ENCODE measurements around the gene PLEKHN1.

PLEKHN1 gene

GRCh38 chr1:1019122-1019999, 53.1 kb downstream of the PLEKHN1 start:
- DNase-seq (ENCODE audit: low spot score) = peak; percentile 98
- peak; percentile 41 for TF ChIP-seq CTCF (IDR thresholded peaks at IDR 0.05; ENCODE audit: extremely low read depth, missing control alignments)

- peak; percentile 89 for DNase-seq (ENCODE audit: low spot score)
- no peak for TF ChIP-seq CTCF (IDR thresholded peaks at IDR 0.05; ENCODE audit: extremely low read depth, missing control alignments)
Observed at GRCh38 chr1:1020000-1020404, 53.7 kb downstream of the PLEKHN1 start, which contains the start of gene AGRN. TSS of gene AGRN (plus strand) at chr1:1020120. CDS start at chr1:1020173, 53 bp downstream.

- DNase-seq (ENCODE audit: low spot score) = peak; percentile 70
- TF ChIP-seq CTCF (IDR thresholded peaks at IDR 0.05; ENCODE audit: extremely low read depth, missing control alignments) = no peak
Observed at GRCh38 chr1:1020415-1021009, 54.2 kb downstream of the PLEKHN1 start.

GRCh38 chr1:1021010-1021919, 55.0 kb downstream of the PLEKHN1 start:
- no peak for TF ChIP-seq CTCF (IDR thresholded peaks at IDR 0.05; ENCODE audit: extremely low read depth, missing control alignments)
- no peak for DNase-seq (ENCODE audit: low spot score)

GRCh38 chr1:1021920-1022259, 55.6 kb downstream of the PLEKHN1 start:
- DNase-seq (ENCODE audit: low spot score) = no peak
- TF ChIP-seq CTCF (IDR thresholded peaks at IDR 0.05; ENCODE audit: extremely low read depth, missing control alignments) = no peak

- no peak for TF ChIP-seq CTCF (IDR thresholded peaks at IDR 0.05; ENCODE audit: extremely low read depth, missing control alignments)
- no peak for DNase-seq (ENCODE audit: low spot score)
Observed at GRCh38 chr1:1022302-1023009, 56.2 kb downstream of the PLEKHN1 start.
